ENCODE data around the gene CYP8B1.

- TF ChIP-seq CTCF (conservative IDR thresholded peaks at IDR 0.05; ENCODE audit: low read depth in 2 of 2), result peak; percentile 63 to 94
- no peak for TF ChIP-seq EZH2phosphoT487 (IDR thresholded peaks at IDR 0.05; ENCODE audit: unreplicated experiment)
- TF ChIP-seq ETS1 (IDR thresholded peaks at IDR 0.05), result 0 out of 2 replicates have a peak, but pooled peaks have one; percentile 52
- no peak for TF ChIP-seq REST (IDR thresholded peaks at IDR 0.05; ENCODE audit: unreplicated experiment)
- TF ChIP-seq EZH2 (IDR thresholded peaks at IDR 0.05; ENCODE audit: low read depth, unreplicated experiment), result no peak
- peak; percentile 66 for TF ChIP-seq POLR2AphosphoS5 (IDR thresholded peaks at IDR 0.05; ENCODE audit: low read depth)
- TF ChIP-seq ZNF462 (CRISPR knock-in tag; IDR thresholded peaks at IDR 0.05), result no peak
These were observed 5.1 kb upstream of the CYP8B1 start for GRCh38 chr3:42880601-42881451.

All from GM23338 (cell line).